CD1c-positive myeloid dendritic cell (primary cell): ENCODE data around the gene ACP1.
A peak's percentile ranks its signal among the peaks of the same experiment; 100 is the strongest.

ENCODE experiments used
- DNase-seq: peaks from one replicate; pipeline ENCODE4 v3.0.0-alpha.2; 2016; ENCODE audit errors: extremely low spot score

The ACP1 gene

DNA sequence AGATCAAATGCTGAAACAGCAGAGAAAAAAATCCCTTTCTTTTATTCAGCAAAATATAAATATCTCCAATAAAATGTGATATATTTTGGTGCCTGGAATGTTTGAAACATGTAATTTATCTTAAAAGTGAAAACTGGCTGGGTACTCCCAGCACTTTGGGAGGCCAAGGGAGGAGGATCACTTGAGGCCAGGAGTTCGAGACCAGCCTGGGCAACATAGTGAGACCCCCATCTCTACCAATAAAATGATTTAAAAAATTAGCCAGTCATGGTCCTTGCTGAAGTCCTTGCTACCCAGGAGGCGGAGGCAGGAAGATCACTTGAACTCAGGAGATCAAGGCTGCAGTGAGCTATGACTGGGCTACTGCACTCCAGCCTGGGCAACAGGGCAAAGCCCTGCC, 9.6 kb upstream of the ACP1 start:
- no peak for DNase-seq

DNA sequence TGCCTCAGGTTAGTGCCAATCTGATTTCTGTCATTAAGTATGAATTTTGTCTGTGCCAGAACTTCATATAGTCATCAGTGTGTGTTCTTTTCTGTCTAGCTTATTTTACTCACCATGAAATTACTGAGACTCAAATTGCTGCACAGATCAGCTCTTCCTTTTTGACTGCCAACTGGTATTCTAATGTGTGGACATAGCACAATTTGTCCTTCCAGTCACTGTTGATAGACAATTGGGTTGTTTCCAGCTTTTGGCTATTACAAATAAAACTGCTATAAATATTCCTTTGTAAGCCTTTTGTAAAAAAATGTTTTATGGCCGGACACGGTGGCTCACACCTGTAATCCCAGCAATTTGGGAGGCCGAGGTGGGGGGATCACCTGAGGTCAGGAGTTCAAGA, 8.7 kb upstream of the ACP1 start:
- no peak for DNase-seq

DNA sequence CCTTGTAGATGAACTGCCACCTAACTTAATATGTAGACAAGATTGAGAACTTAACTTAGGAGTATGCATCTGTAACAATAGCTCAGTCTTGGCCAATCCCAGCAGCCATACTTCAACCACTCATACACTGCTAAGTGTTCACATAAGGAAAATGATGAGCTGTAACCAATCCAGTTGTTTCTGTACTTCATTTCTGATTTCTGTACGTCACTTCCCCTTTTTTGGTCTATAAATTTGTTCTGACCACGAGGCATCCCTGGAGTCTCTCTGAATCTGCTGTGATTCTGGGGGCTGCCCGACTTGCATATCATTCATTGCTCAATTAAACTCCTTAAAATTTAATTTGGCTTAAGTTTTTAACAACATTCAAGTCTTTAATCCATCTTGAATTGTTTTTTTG, 7.3 kb upstream of the ACP1 start:
- DNase-seq = no peak

DNA sequence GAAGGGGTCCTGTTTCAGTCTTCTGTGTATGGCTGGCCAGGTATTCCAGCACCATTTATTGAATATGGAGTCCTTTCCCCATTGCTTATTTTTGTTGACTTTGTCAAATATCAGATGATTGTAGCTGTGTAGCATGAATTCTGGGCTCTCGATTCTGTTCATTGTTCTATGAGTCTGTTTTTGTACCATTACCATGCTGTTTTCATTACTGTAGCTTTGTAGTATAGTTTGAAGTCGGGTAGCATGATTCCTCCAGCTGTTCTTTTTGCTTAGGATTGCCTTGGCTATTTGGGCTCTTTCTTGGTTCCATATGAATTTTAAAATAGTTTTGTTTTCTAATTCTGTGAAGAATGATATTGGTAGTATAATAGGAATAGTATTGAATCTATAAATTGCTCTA, 6.9 kb upstream of the ACP1 start:
- no peak for DNase-seq

DNA sequence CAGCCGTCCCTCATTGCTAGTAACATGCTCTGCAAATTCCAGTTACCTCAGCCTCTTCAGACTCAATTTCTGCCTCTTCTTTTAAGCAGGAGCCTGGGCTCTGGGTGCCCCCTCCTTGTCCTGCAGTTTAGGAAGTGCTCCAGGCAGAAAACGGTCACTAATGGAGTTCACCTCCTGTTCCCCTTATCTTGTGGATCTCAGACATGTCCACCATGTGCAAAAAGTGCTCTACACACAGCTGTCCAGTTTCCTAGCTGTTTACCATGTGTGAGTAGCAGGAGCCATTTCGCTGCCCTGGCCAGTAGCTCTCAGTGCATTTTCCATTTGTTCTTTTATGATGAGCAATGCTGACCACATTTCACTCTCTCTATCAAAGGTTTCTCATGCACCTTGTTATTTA, 5.8 kb upstream of the ACP1 start:
- DNase-seq = no peak

DNA sequence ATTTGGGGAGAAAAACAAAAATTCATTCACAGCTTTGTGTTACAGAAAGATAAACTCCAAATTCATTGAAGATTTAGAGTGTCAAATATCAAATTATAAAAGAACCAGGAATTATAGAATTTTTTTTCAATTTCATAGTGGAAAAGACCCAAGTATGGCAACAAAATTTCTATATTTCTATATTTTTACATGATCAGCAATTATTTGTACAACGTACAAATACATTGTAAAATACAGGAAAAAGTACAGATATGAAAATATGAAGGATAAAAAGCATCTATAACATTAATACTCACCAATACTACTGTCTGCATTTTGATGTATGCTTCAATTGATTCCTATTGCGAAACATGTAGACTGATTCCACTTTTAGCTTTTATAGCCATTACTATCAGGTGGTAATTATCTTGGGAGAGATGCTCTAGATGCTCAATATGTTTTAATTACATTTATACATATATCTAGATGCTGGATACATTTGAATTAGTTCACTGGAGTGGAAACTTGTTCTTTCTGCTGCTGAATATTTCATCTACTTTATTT, 4.9 kb upstream of the ACP1 start:
- DNase-seq = no peak

DNA sequence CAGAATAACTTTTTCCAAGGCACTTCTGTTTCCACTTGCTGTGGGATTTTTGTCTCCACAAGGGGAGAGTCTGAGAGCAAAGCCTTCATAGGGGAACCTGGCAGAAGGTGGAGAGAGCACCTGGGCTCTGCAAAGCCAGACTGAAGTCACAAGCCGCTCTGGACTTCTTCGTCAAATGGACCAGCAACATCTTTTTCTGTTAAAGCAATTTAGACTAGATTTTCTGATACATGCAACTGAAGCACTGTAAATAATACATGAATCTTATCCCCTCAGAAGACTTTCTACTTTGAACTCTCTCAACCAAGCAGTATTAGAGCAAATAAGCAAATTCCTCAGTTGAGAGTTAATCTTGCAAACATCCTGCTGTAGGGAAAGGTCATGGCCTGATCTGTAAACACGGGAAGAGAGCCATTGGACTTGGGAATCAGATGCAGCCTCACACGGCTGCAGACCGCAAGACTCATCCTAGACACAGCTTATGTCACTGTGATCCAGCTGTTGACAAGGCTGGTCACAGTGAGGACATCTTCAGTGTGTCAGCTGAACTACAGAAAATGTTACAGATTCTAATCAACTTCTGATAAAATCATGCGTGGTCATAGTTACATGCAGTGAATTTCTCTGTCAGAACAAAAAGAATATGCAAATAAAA, 4.1 kb upstream of the ACP1 start:
- no peak for DNase-seq

DNA sequence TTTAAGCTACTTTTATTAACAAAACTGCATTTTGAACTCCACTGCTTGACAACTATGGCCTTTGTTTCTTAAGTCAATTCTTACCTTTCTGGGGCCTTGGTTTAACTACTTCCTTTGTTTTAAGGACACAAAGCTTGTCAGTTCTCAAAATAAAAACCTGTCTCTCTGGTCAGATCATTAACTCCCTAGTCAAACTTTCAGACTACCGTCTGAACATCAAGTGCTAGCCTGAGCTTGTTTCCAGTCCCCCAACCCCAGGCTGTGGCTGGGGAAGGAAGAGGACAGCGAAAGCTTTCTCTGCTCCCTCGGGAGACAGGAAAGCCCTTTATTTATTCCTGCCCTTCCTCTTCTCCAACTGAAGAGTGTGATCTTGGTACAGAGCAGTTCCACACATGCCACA, 2.6 kb upstream of the ACP1 start:
- DNase-seq = no peak

DNA sequence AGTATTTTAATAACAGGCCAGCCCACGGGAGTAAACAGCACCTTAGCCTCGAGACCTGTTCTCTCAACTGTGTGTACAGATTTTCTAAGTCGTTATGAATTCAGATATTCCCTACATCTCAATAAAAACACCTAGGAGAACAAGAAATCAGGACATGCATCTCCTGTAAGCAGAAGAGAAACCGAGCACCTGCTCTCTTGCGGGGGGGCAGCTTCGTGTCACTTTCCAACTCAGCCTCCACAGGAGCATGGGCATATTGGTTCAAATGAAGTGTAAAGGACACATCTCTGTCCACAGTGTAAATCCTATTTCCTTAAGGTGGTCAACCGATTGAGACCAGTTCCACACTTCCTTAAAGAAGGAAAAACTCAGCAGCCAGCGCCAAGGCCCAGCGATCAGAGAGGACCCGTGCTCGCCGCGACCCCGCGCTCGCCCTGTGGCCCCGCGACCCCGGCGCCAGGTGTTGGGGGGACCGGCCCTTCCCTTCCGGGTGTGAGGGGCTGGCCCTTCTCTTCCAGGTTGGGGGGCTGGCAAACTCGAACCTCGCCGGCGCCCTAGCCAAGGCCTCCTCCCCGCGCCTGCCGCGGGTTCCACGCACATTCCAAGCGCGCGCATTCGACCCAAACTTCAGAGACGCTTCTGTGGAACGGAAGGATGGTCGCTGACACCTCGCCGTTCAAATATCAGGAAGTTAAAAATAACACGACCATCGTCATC, 1.6 kb upstream of the ACP1 start:
- no peak for DNase-seq

DNA sequence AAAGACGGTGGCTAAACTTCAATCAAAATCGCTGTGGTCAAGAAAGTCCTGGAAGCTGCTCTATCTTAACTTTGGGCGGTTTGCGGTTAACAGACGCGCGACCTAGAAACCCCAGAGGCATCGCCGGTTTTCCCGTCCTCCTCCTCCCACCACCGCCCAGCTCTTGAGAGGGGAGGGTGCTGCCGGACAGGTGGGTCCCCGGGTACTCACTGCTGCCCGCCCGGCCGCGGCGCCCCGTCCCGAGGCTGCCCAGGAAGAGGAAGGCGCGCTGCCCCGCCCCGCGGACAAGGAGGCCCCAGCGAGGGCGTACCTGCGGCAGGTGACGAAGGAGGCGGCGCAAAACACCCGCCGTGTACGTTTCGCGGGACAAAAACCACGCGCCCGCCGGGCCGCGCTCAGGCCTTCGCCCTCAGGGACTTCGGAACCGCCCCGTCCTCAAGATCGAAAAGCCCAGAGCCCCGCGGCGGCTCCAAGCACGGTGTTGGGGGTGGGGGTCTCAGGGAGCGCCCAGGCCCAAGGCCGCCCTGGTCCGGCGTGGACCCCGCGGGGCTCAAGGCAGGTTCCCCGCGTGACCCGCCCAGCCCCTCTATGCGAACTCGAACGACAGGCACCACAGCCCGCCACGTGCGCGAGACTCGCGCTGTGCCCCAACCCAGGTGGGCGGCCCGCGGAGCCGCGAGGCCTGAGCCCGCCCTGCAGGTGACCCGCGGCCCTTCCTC, 814 bp upstream of the ACP1 start, which contains the start of gene SH3YL1:
Gene SH3YL1, minus strand, starts transcription at position 259 of the 719 bp plus-strand sequence. Its CDS starts 48 bp downstream, at position 211.
- peak; percentile 30 for DNase-seq

DNA sequence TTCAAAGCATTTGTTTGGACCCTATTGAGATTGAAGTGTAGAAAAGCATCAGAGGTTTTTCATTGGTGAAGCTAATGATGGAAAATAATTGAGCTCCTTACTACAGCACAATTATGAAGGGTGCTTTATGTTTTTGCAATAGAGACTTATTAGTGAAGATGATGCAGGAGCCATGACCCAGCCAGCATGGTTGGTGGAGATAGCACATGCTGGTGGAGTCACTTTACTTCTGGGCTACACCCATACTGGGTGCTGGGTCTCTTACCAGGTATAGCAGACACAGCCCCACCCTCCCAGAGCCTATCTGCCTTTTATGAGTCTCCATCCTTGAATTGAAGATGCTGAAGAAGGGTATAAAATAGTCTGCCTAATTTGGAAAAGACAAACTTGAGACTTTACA, 3.6 kb downstream of the ACP1 start:
- no peak for DNase-seq

DNA sequence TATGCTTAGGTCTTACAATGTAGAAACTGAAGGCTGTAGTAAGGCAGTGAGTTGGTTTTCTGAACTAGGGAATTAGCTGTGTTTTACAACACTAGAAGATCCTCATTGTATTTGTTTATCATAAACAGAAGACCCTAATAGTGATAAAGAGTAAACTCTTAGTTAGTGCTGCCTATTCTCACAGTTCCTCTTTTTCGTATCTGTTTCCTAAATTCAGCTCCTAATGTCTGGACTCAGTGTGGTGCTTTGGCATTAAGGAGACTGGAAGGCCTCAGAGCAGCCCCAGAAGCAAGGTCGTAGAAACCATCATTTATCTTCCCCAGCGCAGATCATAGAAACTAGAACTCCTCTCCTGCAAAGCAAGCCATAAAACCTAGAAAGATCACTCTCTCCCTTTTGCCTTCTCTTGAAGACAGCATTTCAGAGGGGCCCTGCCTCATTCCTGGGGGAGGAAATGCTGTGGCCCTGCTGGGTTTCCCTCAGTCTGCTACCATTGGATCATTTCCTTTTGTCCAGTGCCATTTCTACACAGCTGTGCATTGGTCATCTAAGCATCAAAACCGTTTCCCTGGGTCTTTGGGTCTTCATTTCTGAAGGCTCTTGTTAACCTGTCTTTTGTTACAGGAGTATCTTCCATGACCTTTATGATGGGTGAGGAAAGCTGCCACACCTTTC, 4.7 kb downstream of the ACP1 start:
- DNase-seq = no peak

DNA sequence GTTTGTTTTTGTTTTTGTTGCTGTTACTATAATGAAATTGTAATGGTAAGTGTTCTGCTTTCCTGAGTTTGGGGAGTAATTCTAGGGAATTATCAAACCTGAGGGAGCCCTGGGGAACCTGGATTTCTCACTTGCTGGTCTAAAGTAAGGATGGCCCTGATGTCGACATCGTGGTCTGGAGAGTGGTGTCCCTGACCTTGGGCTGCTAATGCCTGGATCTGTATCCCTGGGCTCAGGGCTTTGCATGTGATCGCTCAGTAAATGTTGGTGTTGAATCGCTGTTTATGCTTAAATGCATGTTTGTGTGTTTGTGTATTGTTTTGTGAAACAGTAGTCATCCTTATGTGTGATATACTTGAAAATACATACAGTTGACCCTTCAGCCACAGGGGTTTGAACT, 6.1 kb downstream of the ACP1 start:
- DNase-seq = no peak

DNA sequence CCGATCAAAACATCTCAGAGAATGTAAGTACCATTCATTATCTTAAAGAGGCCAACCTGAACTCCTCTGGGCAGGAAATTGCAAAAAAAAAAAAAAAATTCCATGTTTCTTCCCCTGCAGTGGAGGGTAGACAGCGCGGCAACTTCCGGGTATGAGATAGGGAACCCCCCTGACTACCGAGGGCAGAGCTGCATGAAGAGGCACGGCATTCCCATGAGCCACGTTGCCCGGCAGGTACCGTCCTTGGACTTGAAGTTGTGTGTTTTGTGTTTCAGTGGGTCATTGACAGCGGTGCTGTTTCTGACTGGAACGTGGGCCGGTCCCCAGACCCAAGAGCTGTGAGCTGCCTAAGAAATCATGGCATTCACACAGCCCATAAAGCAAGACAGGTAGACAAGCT, 7.2 kb downstream of the ACP1 start:
- DNase-seq = no peak

DNA sequence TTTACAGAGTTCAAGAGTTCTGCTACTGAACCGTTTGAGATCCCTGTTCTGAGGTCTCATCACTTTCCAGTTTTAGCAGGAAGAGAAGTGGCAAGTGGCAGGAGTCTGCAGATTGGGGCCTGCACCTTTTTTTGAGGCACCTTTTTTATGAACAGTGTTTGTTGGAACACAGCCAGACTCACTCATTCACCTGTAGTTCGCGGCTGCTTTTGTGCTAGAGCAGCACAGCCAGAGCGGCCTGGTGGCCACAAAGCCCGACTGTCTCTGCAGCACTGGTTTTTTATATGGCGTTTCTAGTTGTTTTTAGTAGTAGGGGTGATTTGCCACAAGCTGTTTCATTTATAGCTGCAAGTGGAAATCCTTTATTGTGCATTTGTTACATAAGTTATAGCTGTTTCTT, 8.6 kb downstream of the ACP1 start:
- no peak for DNase-seq

DNA sequence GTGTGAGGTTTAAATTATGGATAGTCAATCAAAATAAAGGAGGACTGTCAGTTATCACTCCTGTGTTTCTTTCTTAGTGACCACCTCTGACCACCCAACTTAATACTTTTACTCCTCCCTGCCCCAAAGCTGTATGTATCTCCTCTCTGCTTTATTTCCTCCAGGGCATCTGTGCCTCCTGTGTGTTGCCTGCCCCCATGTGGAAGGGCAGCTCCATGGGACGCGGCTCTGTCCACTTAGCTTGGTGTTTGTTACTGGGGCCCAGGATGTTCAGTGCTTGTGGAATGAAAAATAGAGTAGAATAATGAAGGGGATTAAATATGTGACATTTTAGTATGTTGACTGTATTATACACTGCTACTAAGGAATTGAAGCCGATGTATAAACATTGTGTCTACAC, 9.8 kb downstream of the ACP1 start:
- DNase-seq = no peak

DNA sequence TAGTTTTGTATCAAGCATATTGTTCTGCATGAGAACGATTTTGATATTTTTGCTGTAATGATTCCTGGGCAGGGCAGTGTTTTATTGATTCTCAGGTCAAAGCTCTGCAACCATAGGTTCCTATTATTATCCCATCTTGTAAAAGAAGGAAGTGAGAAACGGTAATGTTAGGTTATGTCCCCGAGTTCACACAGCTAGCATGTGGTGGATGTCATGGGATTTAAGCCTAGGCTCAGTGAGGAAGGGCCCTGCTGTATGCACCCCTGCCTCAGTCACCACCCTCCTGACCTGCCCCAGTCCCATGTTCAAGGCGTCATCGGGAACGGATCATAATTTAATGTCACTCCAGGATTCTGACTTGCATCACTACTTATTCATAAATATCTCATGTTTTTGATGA, 10.7 kb downstream of the ACP1 start:
- peak; percentile 25 for DNase-seq

DNA sequence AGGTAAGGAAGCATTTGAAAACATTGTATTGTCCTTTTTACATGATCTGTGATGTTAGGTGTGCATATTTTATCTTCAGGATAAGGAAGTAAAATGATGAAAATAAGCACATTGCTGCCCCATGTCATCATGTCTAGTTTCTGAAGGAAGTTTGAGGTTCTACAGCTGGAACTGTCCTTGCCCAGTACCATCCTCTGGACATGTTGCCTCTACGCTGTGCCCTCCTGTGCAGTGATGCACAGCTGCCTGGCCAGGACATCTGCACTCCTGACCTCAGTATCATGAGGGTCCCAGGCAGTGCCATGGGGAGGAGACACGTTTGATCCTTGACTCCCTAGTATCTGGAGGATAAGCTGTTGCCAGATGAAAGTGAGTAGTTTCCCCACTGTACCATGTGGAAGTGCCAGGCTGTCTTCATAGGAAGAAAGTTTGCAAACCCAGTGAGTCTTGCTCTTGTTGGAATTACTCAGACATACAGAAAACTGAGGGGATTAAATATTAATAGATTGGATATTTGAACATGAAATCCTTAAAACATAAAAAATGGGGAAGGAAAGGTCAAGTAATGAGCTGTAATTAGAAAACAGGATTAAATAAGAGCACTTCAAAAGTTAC, 13.7 kb downstream of the ACP1 start:
- no peak for DNase-seq

DNA sequence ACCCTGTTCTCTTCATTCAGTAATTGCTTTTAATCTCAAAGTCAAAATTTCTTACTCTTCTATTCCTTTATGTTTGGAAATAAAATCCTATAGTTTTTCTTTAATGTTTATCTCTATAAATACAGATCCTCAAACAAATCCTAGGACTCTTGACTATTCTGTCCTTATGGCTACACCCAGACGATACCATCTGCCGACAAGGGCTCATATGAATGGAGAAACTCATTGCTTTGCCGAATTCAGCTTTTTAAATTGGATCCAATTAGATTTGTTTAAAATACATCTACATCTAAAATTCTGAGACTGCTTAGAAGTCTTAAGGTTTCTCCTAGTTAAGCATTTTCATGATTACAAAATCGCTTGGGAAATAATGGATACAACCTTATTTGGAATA, 14.2 kb downstream of the ACP1 start:
- DNase-seq = no peak

DNA sequence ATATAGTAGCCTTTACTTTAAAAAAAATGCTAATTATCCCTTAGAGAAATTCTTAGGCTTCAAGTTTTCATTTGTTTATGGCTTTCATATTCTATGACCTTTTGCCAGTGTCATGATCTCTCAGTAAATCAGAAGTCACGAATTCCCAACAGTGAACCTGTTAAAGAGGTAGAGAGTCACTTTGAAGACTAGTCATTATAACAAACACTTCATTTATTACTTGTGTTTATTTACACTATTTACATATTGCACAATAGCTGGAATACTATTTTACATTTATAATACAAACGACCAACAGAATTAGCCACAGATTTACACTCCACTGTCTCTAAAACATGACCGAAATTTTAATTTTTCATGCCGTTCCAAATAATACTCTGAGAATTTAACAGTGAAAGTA, 14.6 kb downstream of the ACP1 start:
- DNase-seq = no peak

DNA sequence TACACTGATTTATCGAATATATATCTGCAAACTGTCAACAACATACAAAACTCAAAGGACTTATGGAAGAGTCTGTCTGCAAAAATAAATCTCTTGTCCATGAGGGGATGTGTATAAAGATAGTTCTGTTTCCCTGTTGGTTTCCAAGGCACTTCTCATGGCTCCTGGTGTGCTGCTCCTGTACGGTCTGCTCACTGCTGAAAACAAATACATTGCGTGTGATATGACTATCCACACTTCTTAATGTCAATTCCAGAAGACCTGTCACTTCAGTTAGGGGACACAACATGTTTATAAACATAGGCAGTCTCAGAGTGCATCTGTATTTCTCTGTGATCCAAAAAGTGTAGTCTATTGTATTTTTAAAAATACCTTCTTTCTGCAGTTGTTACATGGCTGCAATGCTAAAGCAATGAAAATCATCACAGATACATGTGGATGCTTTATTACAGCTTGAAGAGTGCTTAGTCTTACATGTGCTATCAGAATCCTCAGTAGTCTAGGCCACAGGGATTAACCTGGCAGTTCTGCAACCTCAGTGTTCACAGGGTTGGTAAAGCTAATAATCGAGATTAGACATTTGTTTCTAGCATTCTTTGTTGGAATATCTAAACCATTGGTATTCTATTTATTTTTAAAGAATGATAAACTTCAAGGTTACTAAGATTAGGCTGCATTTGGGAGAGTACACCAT, 15.4 kb downstream of the ACP1 start:
- no peak for DNase-seq
